ENCODE results near the gene CYFIP1. TPM values are rescaled to one million over a fixed set of nuclear protein-coding genes. Genes with fewer than 3 reads are reported as not detected.
"Not testable (repeated sequence)": the region's sequence is repeated elsewhere in the genome, so short reads cannot be mapped to it uniquely, and the experiment has no call there.

Gene CYFIP1
- total RNA-seq (2014; rRNA removed; shearing (Covaris generic)), result 78.1 and 81.4 TPM in 2 replicates

- peak; percentile 73 for DNase-seq (ENCODE audit: low spot score)
Measured at GRCh38 chr15:22980189-22981050, at the start of gene CYFIP1. Gene CYFIP1 (minus strand): TSS chr15:22980368. CDS start chr15:22947285, 33,083 bp downstream.

- no peak for DNase-seq (ENCODE audit: low spot score)
Measured at GRCh38 chr15:23026218-23026617, 46.0 kb upstream of the CYFIP1 start.

GRCh38 chr15:23022156-23022555 lies 42.0 kb upstream of the CYFIP1 start:
- no peak for DNase-seq (ENCODE audit: low spot score)

GRCh38 chr15:23014394-23015000 lies 34.3 kb upstream of the CYFIP1 start:
- no peak for DNase-seq (ENCODE audit: low spot score)

GRCh38 chr15:23013681-23014080 lies 33.5 kb upstream of the CYFIP1 start:
- no peak for DNase-seq (ENCODE audit: low spot score)

- not testable (repeated sequence) for DNase-seq (ENCODE audit: low spot score)
Measured at GRCh38 chr15:23012616-23013015, 32.4 kb upstream of the CYFIP1 start.

GRCh38 chr15:23003736-23004135 lies 23.6 kb upstream of the CYFIP1 start:
- DNase-seq (ENCODE audit: low spot score), result no peak

GRCh38 chr15:23002920-23003319 lies 22.8 kb upstream of the CYFIP1 start:
- DNase-seq (ENCODE audit: low spot score), result no peak

- DNase-seq (ENCODE audit: low spot score), result no peak
Measured at GRCh38 chr15:22995795-22996194, 15.6 kb upstream of the CYFIP1 start.

GRCh38 chr15:22992024-22992326 lies 11.8 kb upstream of the CYFIP1 start:
- no peak for DNase-seq (ENCODE audit: low spot score)

GRCh38 chr15:22989576-22990477 lies 9.7 kb upstream of the CYFIP1 start:
- no peak for DNase-seq (ENCODE audit: low spot score)

- DNase-seq (ENCODE audit: low spot score), result no peak
Measured at GRCh38 chr15:22988811-22989210, 8.6 kb upstream of the CYFIP1 start.

- DNase-seq (ENCODE audit: low spot score), result not testable (repeated sequence)
Measured at GRCh38 chr15:22981931-22982330, 1.8 kb upstream of the CYFIP1 start.

- DNase-seq (ENCODE audit: low spot score), result no peak
Measured at GRCh38 chr15:22981051-22981840, 1.1 kb upstream of the CYFIP1 start.

GRCh38 chr15:22979238-22980188 lies 655 bp downstream of the CYFIP1 start:
- DNase-seq (ENCODE audit: low spot score), result no peak

GRCh38 chr15:22978691-22979237 lies 1.4 kb downstream of the CYFIP1 start:
- DNase-seq (ENCODE audit: low spot score), result no peak

- no peak for DNase-seq (ENCODE audit: low spot score)
Measured at GRCh38 chr15:22974745-22975144, 5.4 kb downstream of the CYFIP1 start.

- DNase-seq (ENCODE audit: low spot score), result no peak
Measured at GRCh38 chr15:22973987-22974386, 6.2 kb downstream of the CYFIP1 start.

GRCh38 chr15:22973286-22973685 lies 6.9 kb downstream of the CYFIP1 start:
- no peak for DNase-seq (ENCODE audit: low spot score)

GRCh38 chr15:22969489-22969888 lies 10.7 kb downstream of the CYFIP1 start:
- no peak for DNase-seq (ENCODE audit: low spot score)

Measured in A172 (cell line).